Body of pancreas (tissue), 4 donors: ENCODE measurements around the gene QRFP.

Source experiments
- CTCF ChIP-seq, 7 experiments: fragments of 450-650 bp in 4 of 7; fragments of 200-600 bp in 3 of 7; sonication (generic) in 3 of 7; IDR thresholded peaks; one replicate each; pipeline ENCODE4 v1.5.1; 2016 to 2019; ENCODE audit warnings: antibody characterized with exemption in 7 of 7
- POLR2A ChIP-seq, 3 donors: fragments of 450-650 bp; IDR thresholded peaks; one replicate each; pipeline ENCODE4 v1.6.1; 2016; ENCODE audit warnings: antibody characterized with exemption in 3 of 3, mild to moderate bottlenecking in 2 of 3

DNA sequence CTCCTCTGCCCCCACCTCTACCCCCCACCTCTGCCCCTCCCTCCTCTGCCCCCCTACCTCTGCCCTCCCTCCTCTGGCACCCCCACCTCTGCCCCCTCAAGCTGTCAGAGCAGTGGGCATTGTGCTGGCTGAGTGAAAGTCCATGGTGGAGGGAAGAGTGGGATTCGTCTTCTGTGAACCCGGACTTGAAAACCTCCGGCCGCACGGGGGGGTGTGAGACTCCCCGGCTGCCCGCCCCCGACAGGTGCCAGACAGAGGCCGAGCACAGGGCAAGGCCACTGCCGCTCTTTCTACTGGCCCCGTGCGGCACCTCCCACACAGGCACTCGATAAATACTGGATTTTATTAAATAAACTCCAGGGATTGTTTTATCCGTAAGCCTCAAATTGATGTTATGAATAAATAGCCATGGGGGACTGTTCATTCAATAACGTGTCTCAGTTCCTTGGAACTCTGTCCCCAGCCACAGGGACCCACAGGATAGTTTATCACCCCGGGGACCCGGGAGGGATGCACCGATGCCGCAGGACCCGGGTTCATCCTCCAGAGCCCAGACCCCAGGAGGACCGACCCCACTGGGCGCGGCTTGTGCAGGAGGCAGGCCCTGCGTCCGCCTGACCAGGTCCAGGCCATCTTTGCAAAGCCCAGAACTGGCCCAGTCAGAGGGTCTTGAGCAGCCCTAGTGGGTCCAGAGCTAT, 2.6 kb upstream of the QRFP start:
- TF ChIP-seq CTCF (IDR thresholded peaks at IDR 0.05) (no peak), POLR2A (IDR thresholded peaks at IDR 0.05) (no peak)
